Colonic mucosa (tissue), 4 donors: ENCODE data around the gene CDC34. TPM values are rescaled to one million over a fixed set of nuclear protein-coding genes. Genes with fewer than 3 reads are reported as not detected.

ENCODE experiments used
- DNase-seq: peaks from one replicate; pipeline ENCODE4 v3.0.0-alpha.2; 2020
- H3K27ac ChIP-seq: fragments of 200-600 bp; one replicate; pipeline ENCODE4 v1.8.0; 2021
- H3K27me3 ChIP-seq: fragments of 200-600 bp; one replicate; pipeline ENCODE4 v1.8.0; 2021
- H3K36me3 ChIP-seq: fragments of 200-600 bp; one replicate; pipeline ENCODE4 v1.8.0; 2021
- H3K4me1 ChIP-seq: fragments of 200-600 bp; one replicate; pipeline ENCODE4 v1.8.0; 2021; ENCODE audit warnings: mild to moderate bottlenecking
- H3K4me3 ChIP-seq: fragments of 200-600 bp; one replicate; pipeline ENCODE4 v1.8.0; 2021
- H3K9ac ChIP-seq, 2 donors: one replicate each; pipeline ENCODE4 v1.7.0; 2013; ENCODE audit warnings: control low read depth in 2 of 2, low read depth in 2 of 2, low read length in 2 of 2
- H3K9me3 ChIP-seq: fragments of 200-600 bp; one replicate; pipeline ENCODE4 v1.8.0; 2021
- intact Hi-C: fragments of 100-400 bp; cut with DNase I; formaldehyde crosslinking; loops from one replicate; pipeline ENCODE4 v1.14.1; 2022
- total RNA-seq, 2 donors: library from RNA; stranded (reverse); fragmentation: NEBNext Ultra II Directional in 1 of 2; extraction: Animal tissue kit (Norgen Biotek cat#: 25700) in 1 of 2; gene quantifications; one replicate each; pipeline ENCODE4 v1.2.1, GENCODE V29; 2021
- TF ChIP-seq, protein P1 (sequence below): fragments of 200-600 bp; IDR thresholded peaks from one replicate; pipeline ENCODE4 v1.8.0; 2022; ENCODE audit warnings: antibody characterized with exemption, mild to moderate bottlenecking
- donor health status: healthy.
- donor health status: DM: no; HTN: no; CAD: no.
- donor health status: DM: no; HTN: no; CAD: no.

The CDC34 gene
- total RNA-seq, 2 donors from 2014 or later, result 60.7 to 93.4 TPM

- Histone ChIP-seq H3K27me3 (no peaks in the 10 kb centered on the region), H3K9me3 (no peaks in the 10 kb centered on the region), H3K4me3 (no peak overlapping the region), H3K36me3 (no peaks in the 10 kb centered on the region), H3K4me1 (no peaks in the 10 kb centered on the region), H3K9ac (no peak overlapping the region), H3K27ac (no peak overlapping the region)
- TF ChIP-seq, protein P1, sequence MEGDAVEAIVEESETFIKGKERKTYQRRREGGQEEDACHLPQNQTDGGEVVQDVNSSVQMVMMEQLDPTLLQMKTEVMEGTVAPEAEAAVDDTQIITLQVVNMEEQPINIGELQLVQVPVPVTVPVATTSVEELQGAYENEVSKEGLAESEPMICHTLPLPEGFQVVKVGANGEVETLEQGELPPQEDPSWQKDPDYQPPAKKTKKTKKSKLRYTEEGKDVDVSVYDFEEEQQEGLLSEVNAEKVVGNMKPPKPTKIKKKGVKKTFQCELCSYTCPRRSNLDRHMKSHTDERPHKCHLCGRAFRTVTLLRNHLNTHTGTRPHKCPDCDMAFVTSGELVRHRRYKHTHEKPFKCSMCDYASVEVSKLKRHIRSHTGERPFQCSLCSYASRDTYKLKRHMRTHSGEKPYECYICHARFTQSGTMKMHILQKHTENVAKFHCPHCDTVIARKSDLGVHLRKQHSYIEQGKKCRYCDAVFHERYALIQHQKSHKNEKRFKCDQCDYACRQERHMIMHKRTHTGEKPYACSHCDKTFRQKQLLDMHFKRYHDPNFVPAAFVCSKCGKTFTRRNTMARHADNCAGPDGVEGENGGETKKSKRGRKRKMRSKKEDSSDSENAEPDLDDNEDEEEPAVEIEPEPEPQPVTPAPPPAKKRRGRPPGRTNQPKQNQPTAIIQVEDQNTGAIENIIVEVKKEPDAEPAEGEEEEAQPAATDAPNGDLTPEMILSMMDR, result no peak
- DNase-seq, result no peak
- intact Hi-C loops, result no loop called here
These were observed 27.3 kb downstream of the CDC34 start for GRCh38 chr19:558770-559439.

- H3K27ac ChIP-seq, result no peak overlapping the region
- DNase-seq, result no peak
- no peaks in the 10 kb centered on the region for H3K27me3 ChIP-seq
- no peaks in the 10 kb centered on the region for H3K36me3 ChIP-seq
- no peak overlapping the region for H3K4me3 ChIP-seq
- no peaks in the 10 kb centered on the region for H3K4me1 ChIP-seq
- TF ChIP-seq, protein P1, result no peak
- no peak overlapping the region for H3K9ac ChIP-seq
- intact Hi-C loops, result no loop called here
- H3K9me3 ChIP-seq, result no peaks in the 10 kb centered on the region
These were observed 28.6 kb downstream of the CDC34 start for GRCh38 chr19:560121-560520.

GRCh38 chr19:566403-566802 is 34.8 kb downstream of the CDC34 start:
- Histone ChIP-seq H3K36me3 (no peaks in the 10 kb centered on the region), H3K9me3 (no peaks in the 10 kb centered on the region), H3K4me1 (no peaks in the 10 kb centered on the region), H3K4me3 (no peak overlapping the region), H3K27me3 (no peaks in the 10 kb centered on the region), H3K9ac (no peak overlapping the region), H3K27ac (no peak overlapping the region)
- TF ChIP-seq, protein P1, result no peak
- DNase-seq, result no peak
- intact Hi-C loops, result no loop called here

DNA sequence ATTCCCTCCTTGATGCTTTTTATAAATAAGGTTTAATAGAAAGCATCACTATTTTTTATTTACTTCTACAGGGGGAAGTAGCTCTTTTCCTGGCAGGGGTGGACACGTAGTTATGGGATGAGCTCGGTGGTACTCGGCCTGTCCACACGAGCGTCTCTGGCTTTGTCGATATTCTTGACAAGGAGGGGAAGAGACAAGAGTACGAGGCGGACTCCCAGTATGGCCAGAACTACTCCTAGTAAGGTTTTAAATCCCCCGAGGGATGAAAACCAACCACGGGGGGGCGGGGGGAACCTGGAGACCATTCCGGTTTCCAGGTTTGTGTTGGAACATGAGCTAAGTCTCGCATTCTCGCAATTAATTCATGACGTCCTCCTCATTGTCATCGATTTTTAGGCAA is 35.3 kb downstream of the CDC34 start:
- Histone ChIP-seq H3K9ac (no peak overlapping the region), H3K27ac (no peak overlapping the region), H3K4me3 (no peak overlapping the region)

DNA sequence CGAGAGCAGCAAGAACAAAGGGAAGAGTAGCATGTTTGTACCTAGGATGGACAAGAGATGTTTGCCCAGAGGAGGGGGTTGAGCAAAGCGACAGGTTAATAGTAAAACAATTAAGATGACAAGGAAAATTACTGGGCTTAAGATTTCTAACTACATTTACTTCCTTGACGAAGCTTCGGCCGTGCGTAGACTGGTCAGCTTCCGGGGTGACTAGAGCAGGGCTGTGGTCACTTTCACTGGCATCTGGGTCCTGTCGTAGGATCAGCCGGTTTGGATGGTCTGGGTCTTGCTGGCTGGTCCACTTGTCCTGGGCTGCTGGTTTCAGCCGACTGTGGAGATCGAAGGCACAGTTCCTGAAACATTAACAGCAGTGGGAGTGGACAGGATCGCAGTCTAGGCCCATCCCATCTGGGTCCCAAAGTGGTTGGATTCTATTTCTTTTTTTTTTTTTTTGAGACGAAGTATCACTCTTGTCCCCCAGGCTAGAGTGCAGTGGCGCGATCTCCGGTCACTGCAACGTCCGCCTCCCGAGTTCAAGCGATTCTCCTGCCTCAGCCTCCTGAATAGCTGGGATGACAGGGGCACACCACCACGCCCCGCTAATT is 35.8 kb downstream of the CDC34 start:
- Histone ChIP-seq H3K4me3 (no peak overlapping the region), H3K4me1 (no peaks in the 10 kb centered on the region), H3K27ac (no peak overlapping the region), H3K9ac (no peak overlapping the region), H3K9me3 (no peaks in the 10 kb centered on the region), H3K27me3 (no peaks in the 10 kb centered on the region), H3K36me3 (no peaks in the 10 kb centered on the region)
- TF ChIP-seq, protein P1, result no peak
- intact Hi-C loops, result no loop called here
- no peak for DNase-seq

More for the DNA sequence above, 35.3 kb downstream of the CDC34 start:
- intact Hi-C loops, result no loop called here
- DNase-seq, result no peak
- TF ChIP-seq, protein P1, result no peak
- Histone ChIP-seq H3K36me3 (no peaks in the 10 kb centered on the region), H3K9me3 (no peaks in the 10 kb centered on the region), H3K27me3 (no peaks in the 10 kb centered on the region), H3K4me1 (no peaks in the 10 kb centered on the region)
